HL-60/S4 treated with phorbol 12-myristate 13-acetate at 8.2 ng/mL for 4 days and 3 days (cell line): ENCODE data around the gene KLK7.
"Not testable (repeated sequence)": the region's sequence is repeated elsewhere in the genome, so short reads cannot be mapped to it uniquely, and the experiment has no call there.

ENCODE experiments used
- in situ Hi-C: fragments of 300-500 bp; cut with MboI; formaldehyde crosslinking; loops from 2 replicates; pipeline ENCODE4 v1.15.0; 2022; ENCODE audit warnings: low sequenced_read_pairs

Gene KLK7

DNA sequence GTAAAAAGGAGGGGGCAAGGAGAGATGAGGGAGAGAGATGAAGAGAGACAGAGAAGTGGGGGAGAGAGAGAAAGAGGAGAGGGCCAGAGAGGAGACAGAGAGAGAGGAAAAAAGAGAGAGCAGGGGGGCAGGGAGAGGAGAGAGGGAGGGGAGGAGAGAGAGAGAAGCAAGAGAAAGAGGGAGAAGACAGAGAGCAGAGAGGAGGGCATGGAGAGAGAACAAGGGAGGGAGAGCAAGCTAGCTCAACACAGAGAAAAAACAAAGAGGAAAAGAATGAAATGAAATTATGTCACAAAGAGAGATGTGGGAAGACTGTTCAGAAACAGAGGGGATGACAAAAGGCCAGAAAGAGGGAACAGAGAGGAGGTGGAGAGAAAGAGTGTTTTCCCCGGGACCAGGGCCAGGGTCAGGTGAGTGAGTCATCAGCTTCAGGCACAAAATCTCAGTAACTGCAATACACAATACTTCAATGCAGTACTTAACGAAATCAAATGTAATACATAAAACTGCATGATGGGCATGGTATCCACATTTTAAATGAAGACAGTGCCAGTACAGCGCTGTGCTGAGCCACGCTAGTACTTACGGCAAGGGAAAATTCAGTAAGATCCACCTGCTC is 4.8 kb downstream of the KLK7 start:
- in situ Hi-C loops, result no loop called here

DNA sequence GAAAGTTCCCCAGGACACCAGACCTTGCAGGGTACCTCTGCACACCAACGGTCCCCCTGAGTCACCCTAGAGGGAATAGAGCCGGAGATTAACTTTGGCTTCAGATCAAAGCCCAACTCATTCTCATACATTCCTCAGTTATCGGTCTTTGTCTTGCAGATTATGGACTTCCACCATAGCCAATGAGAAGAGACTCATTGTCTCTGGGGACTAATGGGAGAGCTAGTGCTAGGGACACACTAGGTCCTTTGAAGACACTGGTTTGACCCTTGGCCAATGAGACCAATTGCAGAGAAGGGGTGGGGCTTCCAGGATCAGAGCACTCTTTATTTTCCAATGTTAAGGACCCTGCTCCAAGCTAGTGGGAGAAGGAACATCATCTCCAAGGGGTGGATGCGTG is 6.1 kb downstream of the KLK7 start:
- in situ Hi-C loops, result no loop called here

DNA sequence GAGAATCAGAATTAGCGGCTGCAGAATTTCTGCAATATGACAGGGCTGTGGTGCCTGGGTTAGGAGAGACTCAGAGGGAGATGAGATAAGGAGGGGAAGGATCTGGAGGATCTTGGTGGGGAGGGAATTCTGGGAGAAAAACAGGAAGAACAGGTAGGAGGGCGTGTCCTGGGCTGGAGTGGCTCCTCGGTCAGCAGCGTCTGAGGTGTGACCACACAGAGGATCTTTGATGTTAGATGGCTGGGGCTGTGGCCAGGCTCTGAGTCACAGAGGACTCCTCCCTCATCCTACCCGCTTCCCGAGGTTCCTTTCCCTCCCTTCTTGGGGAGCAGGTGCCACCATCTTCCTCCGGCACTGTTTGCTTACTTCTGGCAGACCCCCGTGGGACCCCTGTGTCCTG is 8.0 kb downstream of the KLK7 start:
- in situ Hi-C loops, result no loop called here

DNA sequence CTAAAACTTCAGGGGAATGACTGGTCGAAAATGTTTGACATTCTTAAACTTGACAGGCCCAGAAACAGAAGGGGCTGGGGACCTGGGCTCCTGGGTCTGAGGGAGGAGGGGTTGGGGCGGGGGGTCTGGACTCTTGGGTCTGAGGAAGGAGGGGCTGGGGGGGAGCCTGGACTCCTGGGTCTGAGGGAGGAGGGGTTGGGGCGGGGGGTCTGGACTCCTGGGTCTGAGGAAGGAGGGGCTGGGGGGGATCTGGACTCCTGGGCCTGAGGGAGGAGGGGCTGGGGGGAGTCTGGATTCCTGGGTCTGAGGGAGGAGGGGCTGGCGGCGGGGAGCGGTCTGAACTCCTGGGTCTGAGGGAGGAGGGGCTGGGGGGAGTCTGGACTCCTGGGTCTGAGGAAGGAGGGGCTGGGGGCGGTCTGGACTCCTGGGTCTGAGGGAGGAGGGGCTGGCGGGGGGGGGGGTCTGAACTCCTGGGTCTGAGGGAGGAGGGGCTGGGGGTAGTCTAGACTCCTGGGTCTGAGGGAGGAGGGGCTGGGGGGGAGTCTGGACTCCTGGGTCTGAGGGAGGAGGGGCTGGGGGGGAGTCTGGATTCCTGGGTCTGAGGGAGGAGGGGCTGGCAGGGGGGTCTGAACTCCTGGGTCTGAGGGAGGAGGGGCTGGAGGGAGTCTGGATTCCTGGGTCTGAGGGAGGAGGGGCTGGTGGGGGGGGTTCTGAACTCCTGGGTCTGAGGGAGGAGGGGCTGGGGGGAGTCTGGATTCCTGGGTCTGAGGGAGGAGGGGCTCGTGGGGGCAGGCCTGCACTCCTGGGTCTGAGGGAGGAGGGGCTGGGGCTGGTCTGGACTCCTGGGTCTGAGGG is 8.8 kb downstream of the KLK7 start:
- in situ Hi-C loops, result no loop called here

DNA sequence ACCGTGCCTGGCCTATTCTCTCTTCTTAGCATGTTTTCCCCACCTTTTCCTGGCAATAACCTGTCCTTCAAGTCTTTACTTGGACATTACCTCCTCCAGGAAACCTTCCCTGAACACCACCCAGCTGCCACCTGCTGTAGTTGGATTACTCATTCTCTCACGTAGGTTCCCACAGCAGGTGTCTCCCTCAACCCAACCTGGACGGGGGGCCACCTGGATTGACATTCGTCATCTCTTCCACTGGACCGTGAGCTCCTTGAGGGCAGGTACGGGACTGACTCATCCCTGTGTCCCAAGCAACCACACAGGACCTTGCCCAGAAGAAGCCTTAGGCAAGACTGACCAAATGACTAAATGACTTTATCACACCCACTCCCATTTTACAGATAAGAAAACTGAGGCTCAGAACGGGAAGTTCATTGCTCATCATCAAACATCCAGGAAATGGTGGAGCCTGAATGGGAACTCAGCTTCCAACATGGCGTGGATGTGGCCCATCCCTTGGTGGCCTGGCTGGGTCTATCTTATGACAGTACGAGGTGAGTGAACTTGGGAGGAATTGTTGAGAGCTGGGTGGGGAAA is 10.8 kb downstream of the KLK7 start:
- in situ Hi-C loops, result no loop called here

DNA sequence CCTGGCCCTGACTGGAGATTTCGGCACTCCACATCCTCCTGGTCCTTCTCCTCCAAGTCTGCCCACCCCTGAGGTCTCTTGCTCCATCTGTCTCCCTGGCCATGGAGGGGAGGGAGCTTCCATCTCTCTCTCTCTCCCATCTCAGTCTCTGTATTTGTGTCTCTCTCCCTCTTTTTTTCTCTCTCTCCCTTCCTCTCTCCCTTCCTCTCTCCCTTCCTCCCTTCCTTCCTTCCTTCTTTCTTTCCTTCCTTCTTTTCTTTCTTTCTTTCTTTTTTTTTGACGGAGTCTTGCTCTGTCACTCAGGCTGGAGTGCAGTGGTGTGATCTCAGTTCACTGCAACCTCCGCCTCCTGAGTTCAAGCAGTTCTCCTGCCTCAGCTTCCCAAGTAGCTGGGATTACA is 13.9 kb downstream of the KLK7 start:
- in situ Hi-C loops, result not testable (repeated sequence)

DNA sequence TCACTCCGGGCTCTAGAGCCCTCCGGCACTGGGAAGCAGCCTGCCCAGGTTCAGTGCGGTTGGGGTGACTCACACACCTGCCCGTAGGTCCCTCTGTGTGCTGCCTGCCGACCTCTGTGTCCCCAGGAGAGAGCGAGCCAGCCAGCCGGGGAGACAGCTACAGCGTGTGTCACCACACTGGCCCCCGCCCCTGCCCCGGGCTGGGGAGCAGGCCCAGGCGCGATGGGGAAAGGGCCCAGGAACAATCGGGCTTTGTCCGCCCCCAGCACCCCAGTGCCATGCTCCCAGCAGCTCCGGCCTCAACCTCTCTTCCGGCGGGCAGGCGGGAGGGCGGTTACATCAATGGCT is 14.3 kb downstream of the KLK7 start, which contains the start of gene KLK6:
Gene KLK6 (minus strand): TSS at position 179 of the 348 bp plus-strand sequence. CDS start 1,487 bp downstream, outside the sequence.
- in situ Hi-C loops, result no loop called here

DNA sequence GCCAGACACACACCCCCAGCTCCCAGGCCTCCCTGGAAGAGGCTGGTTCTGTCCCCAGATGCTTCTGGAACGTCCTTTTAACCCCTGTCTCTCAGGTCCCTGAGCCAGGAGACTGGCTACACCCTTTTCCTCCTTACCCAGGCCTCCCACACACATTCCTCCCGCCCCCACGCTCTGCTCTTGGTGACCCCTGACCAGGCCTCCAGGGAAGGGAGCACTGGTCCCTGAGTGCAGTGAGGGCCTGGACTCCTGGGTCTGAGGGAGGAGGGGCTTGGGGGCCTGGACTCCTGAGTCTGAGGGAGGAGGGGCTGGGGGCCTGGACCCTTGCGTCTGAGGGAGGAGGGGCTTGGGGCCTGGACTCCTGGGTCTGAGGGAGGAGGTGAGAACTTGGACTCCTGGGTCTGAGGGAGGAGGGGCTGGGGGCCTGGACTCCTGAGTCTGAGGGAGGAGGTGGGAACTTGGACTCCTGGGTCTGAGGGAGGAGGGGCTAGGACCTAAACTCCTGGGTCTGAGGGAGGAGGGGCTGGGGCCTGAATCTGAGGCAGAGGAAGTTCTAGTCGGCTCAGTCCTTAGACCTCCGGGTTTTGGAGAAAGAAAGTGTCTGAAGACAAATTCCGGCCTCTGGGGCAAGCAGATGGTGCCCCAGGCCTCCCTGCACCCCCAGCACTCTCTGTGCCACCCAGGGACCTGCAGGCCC is 14.9 kb downstream of the KLK7 start:
- in situ Hi-C loops, result no loop called here

DNA sequence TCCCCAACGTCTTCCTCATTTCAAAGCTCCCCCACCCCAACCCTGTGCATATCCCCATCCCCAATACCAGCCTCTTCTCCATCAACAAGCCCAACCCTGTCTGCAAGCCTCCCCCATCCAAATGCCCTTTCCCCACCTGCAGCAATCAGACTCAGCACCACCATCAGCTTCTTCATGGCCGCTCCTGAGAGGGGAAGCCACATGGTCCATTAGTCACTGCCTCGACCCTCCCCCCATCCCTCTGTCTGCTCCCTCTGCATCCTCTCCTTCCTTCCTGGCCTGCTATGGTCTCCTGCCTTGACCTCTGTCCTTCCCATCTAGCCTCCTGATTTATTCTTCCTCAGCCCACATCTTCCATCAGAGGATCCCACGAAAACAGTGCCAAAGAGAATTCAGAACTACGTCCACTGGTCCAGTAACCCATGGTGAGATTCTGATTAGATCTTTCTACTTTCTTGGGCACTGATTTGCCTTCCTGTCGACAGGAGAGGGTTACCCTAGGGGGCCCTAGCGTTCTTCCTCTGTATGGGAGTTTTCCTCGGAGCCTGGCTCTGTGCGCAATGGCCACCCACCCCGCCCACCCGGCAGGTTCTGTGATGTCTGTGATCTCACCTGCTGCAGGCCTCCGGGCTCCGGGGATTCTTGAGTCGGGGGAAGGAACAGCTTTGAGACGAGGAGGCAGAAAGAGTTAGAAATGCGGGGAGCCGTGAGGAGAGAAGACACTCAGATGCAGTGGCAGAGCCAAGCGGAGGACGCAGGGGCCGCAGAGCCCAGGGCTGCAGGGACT is 15.6 kb downstream of the KLK7 start:
- in situ Hi-C loops, result no loop called here

DNA sequence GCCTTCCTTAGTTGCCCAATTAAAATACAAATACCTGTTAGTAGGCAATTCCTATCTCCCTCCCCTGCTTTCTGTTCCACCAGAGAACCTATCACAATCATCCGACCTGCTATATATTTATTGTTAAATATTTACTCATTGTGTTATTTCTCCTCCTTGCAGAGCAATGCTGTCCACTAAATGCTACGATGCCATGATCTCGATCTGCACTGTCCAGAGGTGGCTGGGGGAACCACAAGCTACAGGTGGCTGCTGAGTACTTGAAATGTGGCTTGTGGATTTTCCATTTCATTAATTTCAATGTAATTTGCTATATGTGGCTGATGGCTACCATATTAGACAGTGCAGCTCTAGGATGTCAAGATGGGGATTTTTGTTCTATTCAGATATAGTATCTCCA is 19.5 kb downstream of the KLK7 start:
- in situ Hi-C loops, result no loop called here

DNA sequence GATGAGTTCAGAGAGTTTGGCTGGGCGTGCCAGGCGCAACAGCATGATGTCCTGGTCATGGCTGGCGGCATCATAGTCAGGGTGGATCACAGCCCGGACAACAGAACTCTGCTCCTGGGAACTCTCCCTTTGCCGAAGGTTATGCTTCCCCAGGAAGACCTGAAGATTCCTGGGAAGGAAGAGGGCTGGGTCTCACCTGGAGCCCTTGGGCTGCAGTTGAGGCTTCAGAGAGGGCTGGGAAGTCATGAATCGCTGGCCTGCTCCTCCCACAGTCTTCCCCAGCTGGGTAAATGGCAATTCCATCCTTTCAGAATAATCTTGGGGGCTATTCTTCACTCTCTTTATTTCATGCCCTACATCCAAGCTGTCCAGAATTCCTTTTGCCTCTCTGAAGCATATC is 20.3 kb downstream of the KLK7 start:
- in situ Hi-C loops, result no loop called here

DNA sequence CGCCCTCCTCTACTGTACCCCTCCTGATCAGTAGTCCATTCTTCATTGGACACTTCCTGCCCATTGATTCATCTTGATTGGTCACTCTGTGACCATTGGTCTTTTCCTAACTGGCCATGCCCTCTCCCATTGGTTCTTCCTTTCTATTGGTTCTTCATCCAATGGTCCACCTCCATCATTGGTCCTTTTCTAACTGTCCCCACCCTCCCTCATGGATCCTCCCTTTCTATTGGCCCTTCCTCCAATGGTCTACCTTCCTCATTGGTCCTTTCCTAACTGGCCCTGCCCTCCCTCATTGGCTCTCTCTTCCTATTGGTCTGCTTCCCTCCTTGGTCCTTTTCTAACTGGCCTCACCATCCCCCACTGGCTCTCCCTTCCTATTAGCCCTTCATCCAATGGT is 21.5 kb downstream of the KLK7 start:
- in situ Hi-C loops, result no loop called here

DNA sequence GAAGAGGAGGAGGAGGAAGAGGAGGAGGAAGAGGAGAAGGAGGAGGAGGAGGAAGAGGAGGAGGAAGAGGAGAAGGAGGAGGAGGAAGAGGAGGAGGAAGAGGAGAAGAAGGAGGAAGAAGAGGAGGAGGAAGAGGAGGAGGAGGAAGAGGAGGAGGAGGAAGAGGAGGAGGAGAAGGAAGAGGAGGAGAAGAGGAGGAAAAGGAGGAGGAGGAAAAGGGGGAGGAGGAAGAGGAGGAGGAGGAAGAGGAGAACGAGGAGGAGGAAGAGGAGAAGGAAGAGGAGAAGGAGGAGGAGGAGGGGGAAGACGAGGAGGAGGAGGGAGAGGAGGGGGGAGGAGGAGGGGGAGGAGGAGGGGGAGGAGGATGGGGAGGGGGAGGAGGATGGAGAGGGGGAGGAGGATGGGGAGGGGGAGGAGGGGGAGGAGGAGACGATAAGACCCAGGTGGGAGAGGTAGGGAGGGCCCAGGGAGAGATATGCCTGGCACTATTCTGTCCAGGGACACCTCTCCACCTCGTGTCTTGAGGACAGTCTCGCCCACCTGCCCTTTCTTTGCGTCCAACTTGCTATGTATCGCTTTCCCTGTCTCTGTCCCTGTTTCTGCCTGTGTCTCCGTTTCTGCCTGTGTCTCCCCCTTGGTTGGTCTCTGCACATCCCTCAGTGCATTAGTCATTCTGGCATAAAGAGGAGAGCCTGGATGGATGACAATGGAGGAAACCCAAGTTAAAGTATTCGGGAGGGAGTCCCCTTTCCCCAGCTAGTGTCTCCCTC is 23.8 kb downstream of the KLK7 start:
- in situ Hi-C loops, result no loop called here

DNA sequence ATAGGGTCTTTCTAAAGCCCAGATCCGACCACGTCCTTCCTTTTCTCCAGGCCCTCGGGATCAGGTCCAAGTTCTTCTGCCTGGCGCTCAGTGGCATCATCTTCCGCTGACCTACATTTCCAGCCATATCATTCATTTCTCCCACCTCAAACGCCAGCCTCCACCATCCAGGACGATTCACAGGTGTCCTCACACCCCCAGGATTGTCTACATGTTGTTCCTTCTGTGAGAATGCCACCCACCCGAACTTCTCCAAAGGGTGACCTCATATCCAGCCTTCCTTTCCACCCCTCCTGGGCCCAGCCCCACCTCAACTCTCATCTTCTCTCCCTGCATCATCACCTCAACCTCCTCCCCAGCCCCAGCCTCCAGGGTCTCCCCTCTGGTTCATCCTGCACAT is 26.1 kb downstream of the KLK7 start:
- in situ Hi-C loops, result no loop called here

DNA sequence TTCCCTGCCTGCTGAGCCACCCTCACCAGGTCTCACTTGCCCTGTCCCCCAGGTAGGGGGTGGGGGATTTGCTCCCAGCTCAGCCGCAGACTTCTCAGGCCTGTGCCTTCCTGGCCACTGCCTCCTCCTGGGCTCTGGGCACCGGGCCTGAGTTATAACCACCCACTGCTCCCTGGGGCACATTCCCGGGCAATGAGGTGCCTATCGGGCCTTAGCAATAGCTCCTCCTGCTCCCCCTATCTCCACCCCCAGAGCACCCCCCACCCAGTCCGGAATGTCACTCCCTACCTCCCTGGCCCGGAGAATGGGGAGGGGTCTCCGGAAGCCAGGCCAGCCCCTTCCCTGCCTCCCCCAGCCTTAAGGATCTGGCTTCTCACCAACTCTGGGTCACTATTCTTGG is 30.8 kb downstream of the KLK7 start, which contains the start of gene KLK5:
Gene KLK5 (minus strand): TSS at position 129 of the 400 bp plus-strand sequence. CDS start 381 bp downstream, outside the sequence.
- in situ Hi-C loops, result no loop called here

DNA sequence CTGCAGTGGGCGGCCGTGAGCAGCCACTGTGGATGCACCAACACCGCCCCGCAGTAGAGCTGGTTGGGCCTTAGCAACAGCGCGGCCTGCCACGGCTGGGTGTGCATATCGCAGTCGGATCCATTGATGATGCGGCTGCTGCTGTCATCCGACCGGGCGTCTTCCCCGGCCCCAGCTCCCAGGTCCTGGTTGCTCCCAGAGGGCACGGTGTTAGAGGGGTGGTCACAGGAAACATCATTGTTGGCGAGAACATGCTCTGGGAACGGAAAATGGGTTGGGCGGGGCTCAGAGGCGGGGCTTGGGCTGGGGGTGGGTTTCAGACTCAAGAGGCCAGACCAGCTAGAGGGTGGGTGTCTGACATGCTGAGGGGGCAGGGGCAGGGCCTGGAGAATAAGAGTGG is 33.9 kb downstream of the KLK7 start:
- in situ Hi-C loops, result no loop called here

DNA sequence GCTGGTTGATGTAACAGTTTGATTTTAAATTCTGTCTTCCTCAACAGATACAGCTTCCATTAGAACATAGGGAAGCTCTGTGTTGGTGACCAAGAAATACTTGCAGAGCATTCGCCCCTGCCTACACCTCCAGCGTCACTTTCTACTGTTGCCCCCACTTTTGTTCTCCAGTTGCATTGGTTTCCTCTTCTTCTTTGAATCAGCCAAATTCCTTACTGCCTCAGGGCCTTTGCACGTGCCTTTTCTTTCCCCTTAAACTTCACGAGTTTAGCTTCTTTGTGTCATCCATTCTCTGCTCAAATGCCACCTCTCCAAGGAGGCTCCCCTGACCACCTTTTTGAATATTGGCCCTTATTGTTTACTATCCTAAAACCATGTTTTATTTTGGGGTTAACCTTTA is 36.6 kb downstream of the KLK7 start:
- in situ Hi-C loops, result no loop called here

DNA sequence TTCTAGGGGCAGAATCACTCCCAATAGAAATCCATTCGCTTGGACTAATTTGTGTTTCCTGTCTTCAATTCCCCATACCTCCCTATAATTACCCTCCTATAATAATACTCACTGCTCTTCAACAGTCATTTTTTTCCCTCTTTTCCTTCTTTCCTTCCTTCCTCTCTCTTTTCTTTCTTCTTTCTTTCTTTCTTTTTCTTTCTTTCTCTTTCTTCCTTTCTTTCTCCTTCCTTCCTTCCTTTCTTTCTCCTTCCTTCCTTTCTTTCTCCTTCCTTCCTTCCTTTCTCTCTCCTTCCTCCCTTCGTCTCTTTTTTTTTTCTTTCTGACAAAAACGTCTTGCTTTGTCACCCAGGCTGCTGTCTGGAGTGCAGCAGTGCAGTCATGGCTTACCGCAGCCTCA is 38.9 kb downstream of the KLK7 start:
- in situ Hi-C loops, result no loop called here

DNA sequence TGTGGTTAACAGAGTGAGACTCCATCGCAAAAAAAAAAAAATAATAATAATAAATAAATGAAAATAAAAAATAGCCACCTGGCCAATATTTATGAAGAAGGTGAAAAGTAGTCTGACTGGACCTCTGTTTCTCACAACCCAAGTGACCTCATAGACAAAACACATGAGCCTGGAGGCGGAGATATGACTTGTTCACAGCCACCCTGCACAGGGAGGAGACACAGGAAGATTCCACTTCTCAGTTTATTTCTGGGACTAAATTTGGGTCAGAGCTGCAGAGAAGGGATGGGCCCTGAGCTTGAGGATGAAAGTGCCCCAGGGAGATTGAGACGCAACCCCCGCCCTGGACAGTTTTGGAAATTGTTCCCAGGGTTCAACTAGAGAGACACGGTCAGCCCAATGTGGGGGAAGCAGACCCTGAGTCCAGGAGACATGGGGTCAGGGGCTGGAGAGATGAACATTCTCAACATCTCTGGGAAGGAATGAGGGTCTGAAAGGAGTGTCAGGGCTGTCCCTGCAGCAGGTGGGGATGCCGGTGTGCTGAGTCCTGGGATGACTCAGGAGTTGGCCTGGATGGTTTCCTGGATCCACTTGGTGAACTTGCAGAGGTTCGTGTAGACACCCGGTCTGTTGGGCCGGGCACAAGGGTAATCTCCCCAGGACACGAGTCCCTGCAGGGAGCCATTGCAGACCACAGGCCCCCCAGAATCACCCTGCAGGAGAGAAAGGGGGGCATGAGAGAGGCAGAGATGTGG is 40.5 kb downstream of the KLK7 start:
- in situ Hi-C loops, result no loop called here
